NCI-H1436 treated with DMSO at 0.1 percent for 48 hours (cell line): ENCODE results near the gene MEGF11.

Source experiments
- DNase-seq: peaks from one replicate; lab custom pipeline; 2025; lab: John Stamatoyannopoulos, UW

Gene MEGF11

GRCh38 chr15:65970937-65971740 is 282.4 kb downstream of the MEGF11 start:
- no peak for DNase-seq

GRCh38 chr15:65969865-65970816 is 283.4 kb downstream of the MEGF11 start:
- no peak for DNase-seq

- no peak for DNase-seq
Observed at GRCh38 chr15:65968511-65968910, 285.0 kb downstream of the MEGF11 start.

- DNase-seq: no peak
Observed at GRCh38 chr15:65964792-65965433, 288.6 kb downstream of the MEGF11 start.

GRCh38 chr15:65963911-65964482 is 289.6 kb downstream of the MEGF11 start:
- no peak for DNase-seq

GRCh38 chr15:65963358-65963757 is 290.2 kb downstream of the MEGF11 start:
- DNase-seq: no peak

GRCh38 chr15:65962187-65962586 is 291.4 kb downstream of the MEGF11 start:
- DNase-seq: no peak

- no peak for DNase-seq
Observed at GRCh38 chr15:65960586-65960985, 293.0 kb downstream of the MEGF11 start.

GRCh38 chr15:65958835-65959234 is 294.7 kb downstream of the MEGF11 start:
- no peak for DNase-seq

- no peak for DNase-seq
Observed at GRCh38 chr15:65957451-65957850, 296.1 kb downstream of the MEGF11 start.

- DNase-seq: no peak
Observed at GRCh38 chr15:65956899-65957298, 296.7 kb downstream of the MEGF11 start.

GRCh38 chr15:65956307-65956706 is 297.2 kb downstream of the MEGF11 start:
- DNase-seq: no peak

GRCh38 chr15:65954289-65954741 is 299.2 kb downstream of the MEGF11 start:
- DNase-seq: peak; percentile 38

GRCh38 chr15:65953622-65954021 is 299.9 kb downstream of the MEGF11 start:
- DNase-seq: no peak

- no peak for DNase-seq
Observed at GRCh38 chr15:65952391-65953053, 301.0 kb downstream of the MEGF11 start.

GRCh38 chr15:65951007-65951406 is 302.5 kb downstream of the MEGF11 start:
- DNase-seq: no peak

- no peak for DNase-seq
Observed at GRCh38 chr15:65949491-65949890, 304.1 kb downstream of the MEGF11 start.

GRCh38 chr15:65949011-65949410 is 304.5 kb downstream of the MEGF11 start:
- DNase-seq: no peak

GRCh38 chr15:65948383-65948782 is 305.2 kb downstream of the MEGF11 start:
- no peak for DNase-seq

GRCh38 chr15:65947041-65947440 is 306.5 kb downstream of the MEGF11 start:
- DNase-seq: no peak

- DNase-seq: no peak
Observed at GRCh38 chr15:65945616-65946015, 307.9 kb downstream of the MEGF11 start.
